Vagina (tissue), 2 donors: ENCODE data around the gene NUDT6. TPM values are rescaled to one million over a fixed set of nuclear protein-coding genes. Genes with fewer than 3 reads are reported as not detected.

Source experiments
- DNase-seq, 2 donors: peaks; one replicate each; pipeline ENCODE4 v3.0.0-alpha.2; 2017; ENCODE audit errors: extremely low spot score in 2 of 2
- H3K27ac ChIP-seq: fragments of 200-600 bp; sonication (generic); one replicate; pipeline ENCODE4 v1.5.1; 2019
- H3K27me3 ChIP-seq: fragments of 200-600 bp; sonication (generic); one replicate; pipeline ENCODE4 v1.5.1; 2019
- H3K36me3 ChIP-seq, 2 donors: fragments of 200-600 bp; sonication (generic); one replicate each; pipeline ENCODE4 v1.5.1; 2017 to 2019
- H3K4me1 ChIP-seq: fragments of 200-600 bp; sonication (generic); one replicate; pipeline ENCODE4 v1.5.1; 2019
- H3K4me3 ChIP-seq, 2 donors: fragments of 200-600 bp; sonication (generic); 1 replicate in 1 of 2; 2 replicates in 1 of 2; pipeline ENCODE4 v1.5.1; 2016 to 2019
- H3K9me3 ChIP-seq: fragments of 200-600 bp; sonication (generic); one replicate; pipeline ENCODE4 v1.5.1; 2019
- CTCF ChIP-seq, 3 experiments: fragments of 450-650 bp in 2 of 3; fragments of 200-600 bp in 1 of 3; sonication (generic) in 1 of 3; IDR thresholded peaks; one replicate each; pipeline ENCODE4 v1.5.1; 2017 to 2019; ENCODE audit warnings: antibody characterized with exemption in 3 of 3, mild to moderate bottlenecking in 2 of 3, moderate library complexity in 2 of 3
- POLR2A ChIP-seq, 2 donors: fragments of 450-650 bp; IDR thresholded peaks; one replicate each; pipeline ENCODE4 v1.6.1; 2017; ENCODE audit warnings: antibody characterized with exemption in 2 of 2, mild to moderate bottlenecking in 2 of 2, moderate library complexity in 2 of 2
- POLR2AphosphoS5 ChIP-seq, 2 donors: sonication (generic); formaldehyde crosslinking; IDR thresholded peaks; one replicate each; pipeline ENCODE4 v1.9.0; 2017; ENCODE audit warnings: antibody characterized with exemption in 2 of 2, mild to moderate bottlenecking in 2 of 2, low read depth in 1 of 2; ENCODE audit not compliant: insufficient read depth in 1 of 2
- intact Hi-C: fragments of 100-400 bp; cut with DNase I; formaldehyde crosslinking; loops from one replicate; pipeline ENCODE4 v1.15.1; 2023
- total RNA-seq: library from RNA; depleted of rRNA; stranded (reverse); fragments of >200 nt; gene quantifications from one replicate; pipeline ENCODE4 v1.2.3, GENCODE V29; 2016

The NUDT6 gene
- total RNA-seq, 1 donor from 2014 or later, result 3.2 TPM

- no peaks in the 10 kb centered on the region for H3K27me3 ChIP-seq
- peaks cover 6% of the 10 kb centered on the region for H3K4me1 ChIP-seq
- H3K27ac ChIP-seq, result no peak overlapping the region
- no peaks in the 10 kb centered on the region for H3K36me3 ChIP-seq
- TF ChIP-seq POLR2AphosphoS5 (IDR thresholded peaks at IDR 0.05; ENCODE audit: insufficient read depth in 1 of 2, low read depth in 1 of 2) (no peak), POLR2A (IDR thresholded peaks at IDR 0.05) (no peak), CTCF (IDR thresholded peaks at IDR 0.05) (no peak)
- no peak for DNase-seq
- no peaks in the 10 kb centered on the region for H3K9me3 ChIP-seq
- no peak overlapping the region for H3K4me3 ChIP-seq
- intact Hi-C loops, result no loop called here
Observed at GRCh38 chr4:122960611-122961000, 38.2 kb upstream of the NUDT6 start.

GRCh38 chr4:122959981-122960610, 37.7 kb upstream of the NUDT6 start:
- peaks cover 6% of the 10 kb centered on the region for H3K4me1 ChIP-seq
- no peaks in the 10 kb centered on the region for H3K27me3 ChIP-seq
- intact Hi-C loops, result no loop called here
- TF ChIP-seq POLR2A (IDR thresholded peaks at IDR 0.05), result no peak
- no peak for TF ChIP-seq POLR2AphosphoS5 (IDR thresholded peaks at IDR 0.05; ENCODE audit: insufficient read depth in 1 of 2, low read depth in 1 of 2)
- TF ChIP-seq CTCF (IDR thresholded peaks at IDR 0.05), result no peak
- H3K4me3 ChIP-seq, result no peak overlapping the region
- no peaks in the 10 kb centered on the region for H3K9me3 ChIP-seq
- H3K27ac ChIP-seq, result no peak overlapping the region
- no peaks in the 10 kb centered on the region for H3K36me3 ChIP-seq
- no peak for DNase-seq

- peaks cover 6% of the 10 kb centered on the region for H3K4me1 ChIP-seq
- DNase-seq, result no peak
- no peaks in the 10 kb centered on the region for H3K36me3 ChIP-seq
- H3K27me3 ChIP-seq, result no peaks in the 10 kb centered on the region
- no peak overlapping the region for H3K4me3 ChIP-seq
- TF ChIP-seq POLR2AphosphoS5 (IDR thresholded peaks at IDR 0.05; ENCODE audit: insufficient read depth in 1 of 2, low read depth in 1 of 2) (no peak), CTCF (IDR thresholded peaks at IDR 0.05) (no peak), POLR2A (IDR thresholded peaks at IDR 0.05) (no peak)
- H3K27ac ChIP-seq, result no peak overlapping the region
- H3K9me3 ChIP-seq, result no peaks in the 10 kb centered on the region
- intact Hi-C loops, result no loop called here
Observed at GRCh38 chr4:122959441-122959840, 37.0 kb upstream of the NUDT6 start.

- Histone ChIP-seq H3K4me3 (no peak overlapping the region), H3K9me3 (no peaks in the 10 kb centered on the region), H3K36me3 (no peaks in the 10 kb centered on the region), H3K27ac (no peak overlapping the region), H3K4me1 (peaks cover 6% of the 10 kb centered on the region), H3K27me3 (no peaks in the 10 kb centered on the region)
- DNase-seq, result no peak
- intact Hi-C loops, result no loop called here
- TF ChIP-seq POLR2AphosphoS5 (IDR thresholded peaks at IDR 0.05; ENCODE audit: insufficient read depth in 1 of 2, low read depth in 1 of 2), result no peak
- no peak for TF ChIP-seq POLR2A (IDR thresholded peaks at IDR 0.05)
Observed at GRCh38 chr4:122958505-122958904, 36.1 kb upstream of the NUDT6 start.

- Histone ChIP-seq H3K36me3 (peaks cover 0 to 15% of the 10 kb centered on the region in 2 donors), H3K4me3 (no peak overlapping the region), H3K27ac (no peak overlapping the region), H3K27me3 (no peaks in the 10 kb centered on the region), H3K4me1 (no peaks in the 10 kb centered on the region), H3K9me3 (no peaks in the 10 kb centered on the region)
- intact Hi-C loops, result no loop called here
- TF ChIP-seq POLR2A (IDR thresholded peaks at IDR 0.05) (no peak), POLR2AphosphoS5 (IDR thresholded peaks at IDR 0.05; ENCODE audit: insufficient read depth in 1 of 2, low read depth in 1 of 2) (no peak), CTCF (IDR thresholded peaks at IDR 0.05) (no peak)
- DNase-seq, result no peak
Observed at GRCh38 chr4:122953924-122954323, 31.5 kb upstream of the NUDT6 start.
